ENCODE results near the gene IL10.

DNA sequence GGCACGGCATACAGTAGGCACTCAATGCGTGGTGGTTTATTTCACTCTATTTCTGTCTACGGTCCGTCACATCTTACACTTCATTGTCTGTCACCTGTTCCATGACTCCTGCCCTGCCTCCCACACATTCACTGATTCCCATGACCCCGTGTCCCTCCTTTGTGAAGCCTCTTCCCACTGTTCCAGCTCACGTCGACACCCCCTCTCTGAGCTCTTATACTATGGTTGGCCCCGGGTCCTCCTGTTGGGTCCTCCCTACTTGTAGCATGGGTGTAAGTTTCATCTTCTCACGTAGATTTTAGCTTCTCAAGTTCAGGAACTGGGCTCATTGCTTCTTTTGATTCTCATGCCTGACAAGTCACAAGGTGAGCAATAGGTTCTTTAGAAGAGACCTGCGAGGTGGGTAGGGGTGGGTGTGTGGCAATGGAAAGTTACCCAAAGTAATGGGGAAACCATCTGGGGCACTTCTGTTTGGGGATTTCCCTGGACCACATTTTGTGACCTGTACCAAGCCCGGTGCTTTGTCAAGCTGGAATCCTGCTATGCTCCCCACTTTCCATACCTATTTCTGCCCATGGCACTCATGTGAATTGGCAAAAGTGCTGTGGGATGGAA, 22.1 kb upstream of the IL10 start:
- TF ChIP-seq FOXM1 (IDR thresholded peaks at IDR 0.05; ENCODE audit: borderline replicate concordance, low read depth) (no peak), EP300 (IDR thresholded peaks at IDR 0.05; ENCODE audit: borderline replicate concordance) (no peak), NFIC (IDR thresholded peaks at IDR 0.05) (no peak), REST (IDR thresholded peaks at IDR 0.05; ENCODE audit: low read depth) (no peak), CREB1 (IDR thresholded peaks at IDR 0.05; ENCODE audit: low read depth) (no peak), MAX (IDR thresholded peaks at IDR 0.05) (no peak), YY1 (IDR thresholded peaks at IDR 0.05; ENCODE audit: low read depth) (no peak), ZBTB7A (IDR thresholded peaks at IDR 0.05; ENCODE audit: low read depth) (no peak), TCF12 (IDR thresholded peaks at IDR 0.05; ENCODE audit: low read depth) (no peak), RAD21 (IDR thresholded peaks at IDR 0.05; ENCODE audit: low read depth) (no peak), TEAD4 (IDR thresholded peaks at IDR 0.05) (no peak), TAF1 (IDR thresholded peaks at IDR 0.05; ENCODE audit: low read depth) (no peak), CEBPB (IDR thresholded peaks at IDR 0.05) (no peak)

Measured in Ishikawa (cell line).